Spinal cord (tissue), 10 donors: ENCODE data around the gene TMEFF2. TPM values are rescaled to one million over a fixed set of nuclear protein-coding genes. Genes with fewer than 3 reads are reported as not detected.

Source experiments
- DNase-seq, 6 donors: peaks; one replicate each; pipeline versions ENCODE4 v3.0.0 to v3.0.0-alpha.2; 2013 to 2015; ENCODE audit warnings: low spot score in 6 of 6, low read depth in 4 of 6
- H3K27ac ChIP-seq: one replicate; pipeline ENCODE4 v1.5.1; 2013; ENCODE audit warnings: low read depth, low read length, control low read depth
- H3K27me3 ChIP-seq: one replicate; pipeline ENCODE4 v1.6.1; 2013; ENCODE audit warnings: low read length; ENCODE audit not compliant: control insufficient read depth, insufficient read depth
- H3K36me3 ChIP-seq: one replicate; pipeline ENCODE4 v1.6.1; 2013; ENCODE audit warnings: low read length; ENCODE audit not compliant: control insufficient read depth, insufficient read depth
- H3K4me1 ChIP-seq: one replicate; pipeline ENCODE4 v1.6.1; 2013; ENCODE audit warnings: low read length; ENCODE audit not compliant: control insufficient read depth, insufficient read depth
- H3K4me3 ChIP-seq: one replicate; pipeline ENCODE4 v1.5.1; 2013; ENCODE audit warnings: low read depth, low read length, control low read depth
- H3K9me3 ChIP-seq: one replicate; pipeline ENCODE4 v1.6.1; 2013; ENCODE audit warnings: low read length; ENCODE audit not compliant: control insufficient read depth, insufficient read depth
- WGBS: methylation state at CpG from one replicate; pipeline ENCODE4 v1.1.5; 2013; ENCODE audit warnings: missing lambda C conversion rate; ENCODE audit not compliant: insufficient coverage; 5-methylcytosine and 5-hydroxymethylcytosine counted together
- polyA plus RNA-seq, 2 donors: library from polyadenylated mRNA; unstranded; fragments of 120-200 nt; gene quantifications; one replicate each; pipeline ENCODE4 v1.2.1, GENCODE V29; 2013; ENCODE audit not compliant: insufficient read length in 2 of 2
- total RNA-seq, 2 donors: library from RNA; depleted of rRNA in 1 of 2; stranded (reverse); fragments of 120-200 nt in 1 of 2; fragments of >200 nt in 1 of 2; gene quantifications; one replicate each; pipeline versions ENCODE4 v1.2.3 to v1.2.4, GENCODE V29; 2013 to 2014
- donor health status: healthy.

The TMEFF2 gene
- total and polyA plus RNA-seq, 4 donors: 14.0 to 85.6 (median 61.1) TPM

- no peaks in the 10 kb centered on the region for H3K9me3 ChIP-seq
- no peak overlapping the region for H3K27ac ChIP-seq
- DNase-seq: peak in 1 of 6 donors; percentile 65
- no CpG with 5 or more reads among the region's 1 CpG for WGBS
- H3K27me3 ChIP-seq: no peaks in the 10 kb centered on the region
- H3K36me3 ChIP-seq: no peaks in the 10 kb centered on the region
- H3K4me1 ChIP-seq: no peaks in the 10 kb centered on the region
- no peak overlapping the region for H3K4me3 ChIP-seq
Observed at GRCh38 chr2:192000196-192000980, 194.3 kb downstream of the TMEFF2 start.

DNA sequence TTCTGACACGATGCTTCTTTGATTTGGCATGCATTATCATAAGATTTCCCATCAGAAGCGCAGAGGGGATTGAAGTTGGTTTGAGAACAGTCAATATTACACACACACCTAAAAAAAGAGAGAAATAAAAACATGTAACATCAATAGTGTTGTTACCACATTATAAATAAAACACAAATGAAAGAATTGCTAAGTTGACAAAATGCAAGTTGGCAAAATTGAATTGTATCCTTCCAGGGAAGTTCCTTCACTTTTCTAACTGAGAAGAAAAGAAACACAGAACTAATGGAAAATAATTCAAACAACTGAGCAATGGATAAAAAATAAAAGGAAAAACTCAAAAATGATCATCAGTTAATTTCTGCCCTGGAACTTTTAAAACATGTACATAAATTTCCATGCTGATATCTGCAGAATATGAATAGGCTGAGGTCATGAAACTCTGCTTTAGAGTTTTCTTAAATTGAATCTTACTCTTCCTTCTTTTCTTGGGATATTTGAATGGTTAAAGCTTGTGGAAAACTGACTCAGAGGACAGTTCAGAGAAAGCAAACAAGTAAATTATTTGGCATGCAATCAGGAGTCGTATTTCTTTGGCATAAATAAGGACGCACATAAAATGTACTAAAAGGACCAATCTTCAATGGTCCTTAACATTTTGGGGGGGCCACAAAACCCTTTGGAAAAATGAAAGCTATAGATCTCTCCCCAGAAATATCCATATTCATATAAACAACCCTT, 195.5 kb downstream of the TMEFF2 start:
- Histone ChIP-seq H3K4me3 (no peak overlapping the region), H3K27me3 (no peaks in the 10 kb centered on the region), H3K36me3 (no peaks in the 10 kb centered on the region), H3K9me3 (no peaks in the 10 kb centered on the region), H3K4me1 (no peaks in the 10 kb centered on the region), H3K27ac (no peak overlapping the region)
- no CpG with 5 or more reads among the region's 4 CpGs for WGBS
- DNase-seq: no peak

DNA sequence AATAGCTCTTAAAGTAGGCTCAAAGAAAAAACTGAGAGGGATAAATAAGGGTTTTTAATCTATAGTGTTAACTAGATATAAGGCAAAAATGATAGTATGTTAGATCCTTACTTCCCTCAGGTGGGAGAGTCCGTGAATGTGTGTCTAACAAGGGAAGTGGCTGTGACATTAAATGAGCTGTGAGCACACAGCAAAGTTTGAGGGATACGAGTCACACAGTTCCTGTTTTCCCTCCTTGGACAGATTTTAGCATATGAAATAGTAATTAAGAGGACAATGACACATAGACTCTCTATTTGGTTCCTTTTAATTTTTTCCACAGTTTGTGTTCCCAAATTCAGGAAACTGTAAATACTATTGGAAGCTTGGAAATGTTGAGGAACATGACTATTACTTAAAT, 199.4 kb downstream of the TMEFF2 start:
- no peaks in the 10 kb centered on the region for H3K27me3 ChIP-seq
- no peak overlapping the region for H3K27ac ChIP-seq
- WGBS: no CpG with 5 or more reads among the region's 2 CpGs
- no peak overlapping the region for H3K4me3 ChIP-seq
- no peaks in the 10 kb centered on the region for H3K36me3 ChIP-seq
- H3K9me3 ChIP-seq: no peaks in the 10 kb centered on the region
- H3K4me1 ChIP-seq: no peaks in the 10 kb centered on the region
- no peak for DNase-seq

GRCh38 chr2:191994749-191995148, 200.0 kb downstream of the TMEFF2 start:
- Histone ChIP-seq H3K27ac (no peak overlapping the region), H3K4me3 (no peak overlapping the region), H3K27me3 (no peaks in the 10 kb centered on the region), H3K9me3 (no peaks in the 10 kb centered on the region), H3K36me3 (no peaks in the 10 kb centered on the region), H3K4me1 (no peaks in the 10 kb centered on the region)
- WGBS: no CpG with 5 or more reads among the region's 2 CpGs
- peak in 1 of 6 donors; percentile 30 for DNase-seq

GRCh38 chr2:191991442-191991841, 203.3 kb downstream of the TMEFF2 start:
- Histone ChIP-seq H3K4me3 (no peak overlapping the region), H3K4me1 (no peaks in the 10 kb centered on the region), H3K27me3 (no peaks in the 10 kb centered on the region), H3K9me3 (no peaks in the 10 kb centered on the region), H3K27ac (no peak overlapping the region), H3K36me3 (no peaks in the 10 kb centered on the region)
- no peak for DNase-seq
- WGBS: 93% methylated on average over 2 of the region's 5 CpGs

DNA sequence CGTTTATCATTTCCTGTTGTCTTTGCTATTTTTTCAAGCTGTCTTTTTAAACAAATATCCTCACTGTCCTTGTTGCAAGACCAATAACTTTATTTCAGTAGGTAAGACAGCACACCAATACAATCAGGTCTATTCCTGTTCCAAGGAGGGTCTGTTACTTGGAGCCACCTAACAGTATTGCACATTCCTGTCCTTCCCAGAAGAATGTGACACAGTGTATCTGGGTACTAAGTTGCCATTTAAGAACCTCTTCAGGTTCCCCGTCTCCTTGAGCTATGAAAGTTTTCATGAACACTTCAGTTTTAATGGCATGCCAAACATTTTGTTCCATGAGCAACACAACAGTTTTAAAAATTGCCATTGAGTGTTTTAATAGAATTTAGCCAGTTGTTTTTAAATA, 209.0 kb downstream of the TMEFF2 start:
- H3K9me3 ChIP-seq: no peaks in the 10 kb centered on the region
- H3K4me3 ChIP-seq: no peak overlapping the region
- H3K27me3 ChIP-seq: no peaks in the 10 kb centered on the region
- no peaks in the 10 kb centered on the region for H3K36me3 ChIP-seq
- no peak overlapping the region for H3K27ac ChIP-seq
- WGBS: 83% methylated on average over 2 of the region's 2 CpGs
- H3K4me1 ChIP-seq: no peaks in the 10 kb centered on the region
- DNase-seq: no peak

GRCh38 chr2:191983591-191983990, 211.1 kb downstream of the TMEFF2 start:
- H3K4me3 ChIP-seq: no peak overlapping the region
- DNase-seq: no peak

GRCh38 chr2:191983186-191983585, 211.5 kb downstream of the TMEFF2 start:
- Histone ChIP-seq H3K27ac (no peak overlapping the region), H3K36me3 (no peaks in the 10 kb centered on the region), H3K9me3 (no peaks in the 10 kb centered on the region), H3K4me3 (no peak overlapping the region), H3K4me1 (no peaks in the 10 kb centered on the region), H3K27me3 (no peaks in the 10 kb centered on the region)
- DNase-seq: no peak

More at GRCh38 chr2:191983591-191983990, 211.1 kb downstream of the TMEFF2 start:
- H3K27me3 ChIP-seq: no peaks in the 10 kb centered on the region
- WGBS: no CpG with 5 or more reads among the region's 1 CpG
- H3K4me1 ChIP-seq: no peaks in the 10 kb centered on the region
- H3K36me3 ChIP-seq: no peaks in the 10 kb centered on the region
- H3K27ac ChIP-seq: no peak overlapping the region
- no peaks in the 10 kb centered on the region for H3K9me3 ChIP-seq

GRCh38 chr2:191981706-191982105, 213.0 kb downstream of the TMEFF2 start:
- no peaks in the 10 kb centered on the region for H3K27me3 ChIP-seq
- H3K4me3 ChIP-seq: no peak overlapping the region
- no peak for DNase-seq
- no peaks in the 10 kb centered on the region for H3K36me3 ChIP-seq
- WGBS: 80% methylated on average over 1 of the region's 5 CpGs
- H3K4me1 ChIP-seq: no peaks in the 10 kb centered on the region
- H3K9me3 ChIP-seq: no peaks in the 10 kb centered on the region
- no peak overlapping the region for H3K27ac ChIP-seq

DNA sequence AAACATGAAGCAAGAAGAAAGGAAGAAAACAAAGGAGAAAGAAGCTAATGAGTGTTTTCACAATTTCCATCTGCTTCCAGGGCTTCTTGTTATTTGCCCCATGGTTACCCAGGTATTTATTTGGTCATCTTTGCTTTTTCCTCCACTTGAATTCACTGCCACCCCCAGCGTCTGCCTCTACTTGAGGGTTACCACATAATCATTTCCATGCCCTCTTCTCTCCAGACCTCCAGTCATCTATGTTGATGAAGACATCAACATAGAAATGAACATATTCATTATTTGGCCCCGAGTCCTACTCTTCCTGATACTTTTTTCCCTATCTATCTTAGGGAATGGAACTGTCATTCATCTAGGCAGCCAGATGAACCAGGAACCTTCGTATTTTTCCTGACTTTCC, 214.2 kb downstream of the TMEFF2 start:
- DNase-seq: no peak
- Histone ChIP-seq H3K27ac (no peak overlapping the region), H3K9me3 (no peaks in the 10 kb centered on the region), H3K4me1 (no peaks in the 10 kb centered on the region), H3K4me3 (no peak overlapping the region), H3K36me3 (no peaks in the 10 kb centered on the region), H3K27me3 (no peaks in the 10 kb centered on the region)
- WGBS: 97% methylated on average over 3 of the region's 3 CpGs
